H9 (cell line): ENCODE results near the gene ABCA13. TPM values are rescaled to one million over a fixed set of nuclear protein-coding genes. Genes with fewer than 3 reads are reported as not detected.

Experiments used
- DNase-seq: peaks from one replicate; pipeline ENCODE4 v3.0.0-alpha.2; 2017
- H2AFZ ChIP-seq: one replicate; pipeline ENCODE4 v1.6.1; 2013; ENCODE audit warnings: mild to moderate bottlenecking, low read length, control low read depth, moderate library complexity
- H2AK5ac ChIP-seq: 2 replicates; pipeline ENCODE4 v1.6.1; 2013; ENCODE audit warnings: low read length, control low read depth, mixed read lengths; ENCODE audit not compliant: insufficient read length
- H2BK120ac ChIP-seq: one replicate; pipeline ENCODE4 v1.6.1; 2013; ENCODE audit warnings: low read depth, mild to moderate bottlenecking, low read length, control low read depth, inconsistent platforms; ENCODE audit not compliant: poor library complexity, severe bottlenecking
- H2BK12ac ChIP-seq: 2 replicates; pipeline ENCODE4 v1.6.1; 2013; ENCODE audit warnings: low read length, control low read depth, mixed read lengths, low read depth; ENCODE audit not compliant: insufficient read length
- H2BK15ac ChIP-seq: 2 replicates; pipeline ENCODE4 v1.6.1; 2013; ENCODE audit warnings: low read depth, low read length, control low read depth
- H2BK20ac ChIP-seq: one replicate; pipeline ENCODE4 v1.6.1; 2013; ENCODE audit warnings: low read depth, mild to moderate bottlenecking, low read length, control low read depth, inconsistent platforms; ENCODE audit not compliant: poor library complexity, severe bottlenecking
- H2BK5ac ChIP-seq: 2 replicates; pipeline ENCODE4 v1.6.1; 2013; ENCODE audit warnings: low read length, control low read depth, mixed read lengths; ENCODE audit not compliant: insufficient read length
- H3K14ac ChIP-seq: 2 replicates; pipeline ENCODE4 v1.6.1; 2013; ENCODE audit warnings: low read length, control low read depth; ENCODE audit not compliant: insufficient read depth
- H3K18ac ChIP-seq: 2 replicates; pipeline ENCODE4 v1.6.1; 2013; ENCODE audit warnings: low read depth, mild to moderate bottlenecking, mixed read lengths, low read length, control low read depth; ENCODE audit not compliant: insufficient read length
- H3K23ac ChIP-seq: 2 replicates; pipeline ENCODE4 v1.6.1; 2013; ENCODE audit warnings: low read length, control low read depth, mixed read lengths, low read depth; ENCODE audit not compliant: insufficient read length
- H3K23me2 ChIP-seq: 2 replicates; pipeline ENCODE4 v1.6.1; 2013; ENCODE audit warnings: low read depth, mild to moderate bottlenecking, mixed read lengths, low read length, control low read depth; ENCODE audit not compliant: insufficient read length, poor library complexity, severe bottlenecking
- H3K27ac ChIP-seq: 2 replicates; pipeline ENCODE4 v1.5.1; 2013; ENCODE audit warnings: low read length, control low read depth, mixed read lengths, low read depth; ENCODE audit not compliant: insufficient read length
- H3K27me3 ChIP-seq: 2 replicates; pipeline ENCODE4 v1.6.1; 2013; ENCODE audit warnings: low read length, control low read depth, inconsistent platforms; ENCODE audit not compliant: insufficient read depth
- H3K4ac ChIP-seq: 2 replicates; pipeline ENCODE4 v1.6.1; 2013; ENCODE audit warnings: low read depth, mild to moderate bottlenecking, control low read depth, inconsistent platforms, low read length, moderate library complexity
- H3K4me1 ChIP-seq: 2 replicates; pipeline ENCODE4 v1.6.1; 2013; ENCODE audit warnings: low read length, control low read depth, inconsistent platforms; ENCODE audit not compliant: insufficient read depth
- H3K4me2 ChIP-seq: 2 replicates; pipeline ENCODE4 v1.6.1; 2013; ENCODE audit warnings: low read length, control low read depth, mixed read lengths; ENCODE audit not compliant: insufficient read length, insufficient read depth
- H3K56ac ChIP-seq: 2 replicates; pipeline ENCODE4 v1.6.1; 2013; ENCODE audit warnings: low read depth, mild to moderate bottlenecking, mixed read lengths, low read length, control low read depth; ENCODE audit not compliant: insufficient read length
- H3K79me1 ChIP-seq: 2 replicates; pipeline ENCODE4 v1.6.1; 2013; ENCODE audit warnings: low read depth, mild to moderate bottlenecking, moderate library complexity, low read length, control low read depth, inconsistent platforms; ENCODE audit not compliant: insufficient read depth, poor library complexity, severe bottlenecking
- H3K79me2 ChIP-seq: 2 replicates; pipeline ENCODE4 v1.6.1; 2013; ENCODE audit warnings: low read length, control low read depth, inconsistent platforms; ENCODE audit not compliant: insufficient read depth
- H3K9ac ChIP-seq: 2 replicates; pipeline ENCODE4 v1.6.1; 2013; ENCODE audit warnings: low read length, control low read depth, mixed read lengths; ENCODE audit not compliant: insufficient read length; ENCODE audit errors: extremely low read depth
- H3K9me3 ChIP-seq: one replicate; pipeline ENCODE4 v1.6.1; 2013; ENCODE audit warnings: low read depth, low read length, inconsistent platforms; ENCODE audit not compliant: control insufficient read depth
- H3T11ph ChIP-seq: one replicate; pipeline ENCODE4 v1.6.1; 2013; ENCODE audit warnings: mild to moderate bottlenecking, low read length, control low read depth, inconsistent platforms
- H4K20me1 ChIP-seq: one replicate; pipeline ENCODE4 v1.6.1; 2013; ENCODE audit not compliant: control insufficient read depth, insufficient read length, insufficient read depth
- H4K5ac ChIP-seq: 2 replicates; pipeline ENCODE4 v1.6.1; 2013; ENCODE audit warnings: low read depth, mild to moderate bottlenecking, mixed read lengths, low read length, control low read depth; ENCODE audit not compliant: insufficient read length
- H4K8ac ChIP-seq: replicated peaks from 2 replicates; pipeline ENCODE4 v1.6.1; 2013; ENCODE audit warnings: low read length, control low read depth, mixed read lengths, low read depth; ENCODE audit not compliant: insufficient read length
- H4K91ac ChIP-seq: 2 replicates; pipeline ENCODE4 v1.6.1; 2013; ENCODE audit warnings: low read depth, mild to moderate bottlenecking, moderate library complexity, mixed read lengths, low read length, control low read depth; ENCODE audit not compliant: insufficient read length
- H3K27ac Mint-ChIP-seq, 3 experiments: 2 replicates in 2 of 3; 3 replicates in 1 of 3; pipeline ENCODE4 v1.8.0; 2020 to 2021; ENCODE audit warnings: mixed read lengths in 3 of 3, mild to moderate bottlenecking in 1 of 3, moderate library complexity in 1 of 3
- H3K27me3 Mint-ChIP-seq: 2 replicates; pipeline ENCODE4 v1.8.0; 2021; ENCODE audit warnings: low read depth, mild to moderate bottlenecking, moderate library complexity, mixed read lengths
- H3K36me3 Mint-ChIP-seq, 3 experiments: 2 replicates in 2 of 3; 3 replicates in 1 of 3; pipeline ENCODE4 v1.8.0; 2020 to 2021; ENCODE audit warnings: low read depth in 3 of 3, mixed read lengths in 3 of 3; ENCODE audit not compliant: insufficient read depth in 1 of 3
- H3K4me1 Mint-ChIP-seq, 2 experiments: 2 replicates each; pipeline ENCODE4 v1.8.0; 2020; ENCODE audit warnings: mixed read lengths in 2 of 2
- H3K4me3 Mint-ChIP-seq, 2 experiments: 2 replicates in 1 of 2; 3 replicates in 1 of 2; pipeline ENCODE4 v1.8.0; 2020 to 2021; ENCODE audit warnings: mild to moderate bottlenecking in 2 of 2, mixed read lengths in 2 of 2, moderate library complexity in 1 of 2
- H3K9me3 Mint-ChIP-seq, 2 experiments: 2 replicates in 1 of 2; 3 replicates in 1 of 2; pipeline ENCODE4 v1.8.0; 2020; ENCODE audit warnings: mild to moderate bottlenecking in 2 of 2, mixed read lengths in 2 of 2, moderate library complexity in 1 of 2
- WGBS: extraction: QIAGEN DNeasy Blood & Tissue Kit; methylation state at CpG from one replicate; pipeline ENCODE4 v1.1.7; 2013; ENCODE audit warnings: missing lambda C conversion rate, low lambda C conversion rate, mixed read lengths; ENCODE audit not compliant: insufficient read length; ENCODE audit errors: extremely low coverage; 5-methylcytosine and 5-hydroxymethylcytosine counted together
- total RNA-seq: library from RNA; stranded (reverse); gene quantifications from 2 replicates; pipeline ENCODE4 v1.2.1, GENCODE V29; 2021
- TF ChIP-seq, protein P1 (sequence below): fragments of 200-600 bp; sonication (generic); conservative IDR thresholded peaks from 3 replicates; pipeline ENCODE4 v1.8.0; 2021; ENCODE audit warnings: antibody characterized with exemption, mild to moderate bottlenecking

ABCA13 gene
- total RNA-seq, 1 experiment from 2014 or later: 0.11 TPM

DNA sequence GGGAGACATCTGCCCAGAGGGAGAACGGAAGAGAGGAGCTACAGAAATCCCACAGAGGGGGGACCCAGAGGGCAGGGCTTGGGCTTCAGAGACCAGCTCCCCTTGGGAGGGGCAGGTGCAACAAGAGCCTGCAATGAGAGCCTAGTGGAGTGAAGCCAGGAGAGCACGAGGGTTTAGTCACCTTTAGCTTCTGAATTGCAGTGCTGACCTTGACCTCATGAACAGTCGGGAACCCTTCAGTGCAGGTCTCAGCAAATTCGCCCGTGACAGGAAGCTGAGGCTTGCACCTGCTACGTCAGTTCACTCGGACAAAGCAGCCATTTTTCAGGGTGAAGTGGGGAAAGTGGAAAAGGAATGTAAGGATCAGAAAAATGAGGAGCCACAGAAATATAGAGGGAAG, 446.2 kb downstream of the ABCA13 start:
- no peak overlapping the region for H3K4me2 ChIP-seq
- H3K4ac ChIP-seq: no peak overlapping the region
- no peak overlapping the region for H2BK12ac ChIP-seq
- no peak overlapping the region for H2AK5ac ChIP-seq
- H3T11ph ChIP-seq: no peak overlapping the region
- no peak overlapping the region for H4K8ac ChIP-seq
- no peaks in the 10 kb centered on the region for H3K4me1 ChIP-seq
- no peaks in the 10 kb centered on the region for H3K79me2 ChIP-seq
- H3K27me3 ChIP-seq: no peaks in the 10 kb centered on the region
- no peak overlapping the region for H2BK5ac ChIP-seq
- no peak overlapping the region for H2BK120ac ChIP-seq
- peak overlapping the region in 1 of 3 experiments; percentile 12; a peak in 1 of 7 replicates for H3K27ac Mint-ChIP-seq
- no peaks in the 10 kb centered on the region; a peak in 1 of 7 replicates for H3K36me3 Mint-ChIP-seq
- H4K20me1 ChIP-seq: no peaks in the 10 kb centered on the region
- no peak overlapping the region for H3K4me3 Mint-ChIP-seq
- TF ChIP-seq, protein P1, sequence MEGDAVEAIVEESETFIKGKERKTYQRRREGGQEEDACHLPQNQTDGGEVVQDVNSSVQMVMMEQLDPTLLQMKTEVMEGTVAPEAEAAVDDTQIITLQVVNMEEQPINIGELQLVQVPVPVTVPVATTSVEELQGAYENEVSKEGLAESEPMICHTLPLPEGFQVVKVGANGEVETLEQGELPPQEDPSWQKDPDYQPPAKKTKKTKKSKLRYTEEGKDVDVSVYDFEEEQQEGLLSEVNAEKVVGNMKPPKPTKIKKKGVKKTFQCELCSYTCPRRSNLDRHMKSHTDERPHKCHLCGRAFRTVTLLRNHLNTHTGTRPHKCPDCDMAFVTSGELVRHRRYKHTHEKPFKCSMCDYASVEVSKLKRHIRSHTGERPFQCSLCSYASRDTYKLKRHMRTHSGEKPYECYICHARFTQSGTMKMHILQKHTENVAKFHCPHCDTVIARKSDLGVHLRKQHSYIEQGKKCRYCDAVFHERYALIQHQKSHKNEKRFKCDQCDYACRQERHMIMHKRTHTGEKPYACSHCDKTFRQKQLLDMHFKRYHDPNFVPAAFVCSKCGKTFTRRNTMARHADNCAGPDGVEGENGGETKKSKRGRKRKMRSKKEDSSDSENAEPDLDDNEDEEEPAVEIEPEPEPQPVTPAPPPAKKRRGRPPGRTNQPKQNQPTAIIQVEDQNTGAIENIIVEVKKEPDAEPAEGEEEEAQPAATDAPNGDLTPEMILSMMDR: no peak
- no peak overlapping the region for H2AFZ ChIP-seq
- H3K27ac ChIP-seq: no peak overlapping the region
- H2BK15ac ChIP-seq: no peak overlapping the region
- H3K18ac ChIP-seq: no peak overlapping the region
- H4K5ac ChIP-seq: no peak overlapping the region
- no peaks in the 10 kb centered on the region for H3K79me1 ChIP-seq
- no peaks in the 10 kb centered on the region for H3K27me3 Mint-ChIP-seq
- no peak overlapping the region; the same call in 1 of the 2 replicates for H3K14ac ChIP-seq
- H2BK20ac ChIP-seq: no peak overlapping the region
- H3K9ac ChIP-seq: no peak overlapping the region
- H3K56ac ChIP-seq: no peak overlapping the region
- WGBS: no CpG with 5 or more reads among the region's 7 CpGs
- no peak overlapping the region for H3K23ac ChIP-seq
- H3K4me1 Mint-ChIP-seq: no peaks in the 10 kb centered on the region
- H3K9me3 ChIP-seq: no peaks in the 10 kb centered on the region
- H3K9me3 Mint-ChIP-seq: peaks cover 0 to 2% of the 10 kb centered on the region in 2 experiments; a peak in 2 of 5 replicates
- H3K23me2 ChIP-seq: no peaks in the 10 kb centered on the region
- DNase-seq: no peak
- H4K91ac ChIP-seq: no peak overlapping the region
